H54 (cell line): Measurements from ENCODE around the gene CNGB1.
A peak's percentile ranks its signal among the peaks of the same experiment; 100 is the strongest.
"Not testable (repeated sequence)": the region's sequence is repeated elsewhere in the genome, so short reads cannot be mapped to it uniquely, and the experiment has no call there.

Experiments
- DNase-seq: peaks from one replicate; pipeline ENCODE4 v3.0.0; 2011; ENCODE audit warnings: low spot score, mixed read lengths; ENCODE audit not compliant: insufficient read length
- FAIRE-seq: peaks from 3 replicates; lab custom pipeline; 2011; peaks lifted over from hg19 to GRCh38; lab: Jason Lieb, UNC
- POLR2A ChIP-seq: IDR thresholded peaks from 2 replicates; pipeline ENCODE4 v1.6.1; 2011; ENCODE audit warnings: low read depth, mild to moderate bottlenecking, low read length

Gene CNGB1

GRCh38 chr16:57929250-57929649 lies 41.7 kb downstream of the CNGB1 start:
- FAIRE-seq (no peak), DNase-seq (no peak)

GRCh38 chr16:57926041-57926440 lies 44.9 kb downstream of the CNGB1 start:
- DNase-seq = no peak
- FAIRE-seq = no peak
- no peak for TF ChIP-seq POLR2A

More at GRCh38 chr16:57929250-57929649, 41.7 kb downstream of the CNGB1 start:
- TF ChIP-seq POLR2A = no peak

GRCh38 chr16:57925310-57925709 lies 45.6 kb downstream of the CNGB1 start:
- FAIRE-seq = no peak
- DNase-seq = no peak
- TF ChIP-seq POLR2A = no peak

DNA sequence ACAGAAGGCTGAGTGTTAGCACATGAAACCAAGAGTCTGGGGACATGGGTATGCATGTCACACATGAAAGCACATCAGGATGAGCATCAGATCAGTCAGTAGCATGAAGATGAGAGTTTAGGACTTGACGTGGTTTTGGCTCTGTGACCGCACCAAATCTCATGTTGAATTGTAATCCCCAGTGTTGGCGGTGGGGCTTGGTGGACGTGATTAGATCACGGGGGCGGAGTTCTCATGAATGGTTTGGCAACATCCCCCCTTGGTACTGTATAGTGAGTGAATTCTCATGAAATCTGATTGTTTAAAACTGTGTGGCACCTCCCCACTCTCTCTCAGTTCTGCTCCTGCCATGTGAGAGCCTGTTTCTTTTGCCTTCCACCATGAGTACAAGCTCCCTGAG lies 46.4 kb downstream of the CNGB1 start:
- no peak for DNase-seq
- TF ChIP-seq POLR2A = no peak

GRCh38 chr16:57923841-57924240 lies 47.1 kb downstream of the CNGB1 start:
- DNase-seq (no peak), FAIRE-seq (no peak)
- no peak for TF ChIP-seq POLR2A

More for the DNA sequence above, 46.4 kb downstream of the CNGB1 start:
- FAIRE-seq = no peak

DNA sequence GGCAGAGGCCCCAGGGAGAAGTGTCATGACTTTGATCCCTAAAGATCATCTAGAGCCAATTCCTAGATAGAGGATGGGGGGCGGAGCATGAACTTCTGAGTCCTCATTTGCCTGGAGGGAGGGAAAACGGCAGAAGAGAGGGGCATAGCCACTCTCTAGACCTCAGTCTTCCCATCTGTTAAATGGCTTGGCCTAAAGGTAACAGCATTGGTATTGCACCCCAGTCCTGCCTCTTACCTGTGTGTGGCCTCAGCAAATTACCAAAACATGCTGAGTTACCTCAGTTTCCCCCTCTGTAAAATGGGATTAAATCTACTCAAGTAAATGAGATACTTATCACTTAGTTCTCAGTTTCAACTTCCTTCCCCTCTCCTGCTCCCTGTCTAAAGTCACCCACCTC lies 47.5 kb downstream of the CNGB1 start:
- TF ChIP-seq POLR2A = no peak
- no peak for FAIRE-seq
- DNase-seq = no peak

DNA sequence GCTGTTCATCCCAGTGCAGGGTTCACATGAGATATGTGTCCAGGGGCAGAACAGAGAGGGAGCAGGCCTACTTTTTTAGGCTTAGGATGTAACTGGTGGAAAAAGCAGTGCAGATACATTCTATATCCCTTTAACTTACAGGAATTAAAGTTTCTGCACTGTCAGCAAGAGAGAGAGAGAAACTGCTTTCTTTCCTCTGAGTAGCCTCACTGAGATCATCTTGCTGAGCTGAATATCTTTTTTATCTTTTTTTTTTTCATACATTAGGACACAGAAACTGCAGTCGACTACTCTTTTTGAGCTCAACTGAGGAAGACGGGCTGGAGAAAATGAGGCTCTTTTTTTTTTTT lies 50.1 kb downstream of the CNGB1 start:
- FAIRE-seq (no peak), DNase-seq (no peak)
- no peak for TF ChIP-seq POLR2A

- TF ChIP-seq POLR2A = no peak
- no peak for FAIRE-seq
Observed at GRCh38 chr16:57920215-57920879, 50.6 kb downstream of the CNGB1 start.

GRCh38 chr16:57918994-57919393 lies 51.9 kb downstream of the CNGB1 start:
- no peak for TF ChIP-seq POLR2A
- FAIRE-seq (no peak), DNase-seq (no peak)

More at GRCh38 chr16:57920215-57920879, 50.6 kb downstream of the CNGB1 start:
- DNase-seq = no peak

DNA sequence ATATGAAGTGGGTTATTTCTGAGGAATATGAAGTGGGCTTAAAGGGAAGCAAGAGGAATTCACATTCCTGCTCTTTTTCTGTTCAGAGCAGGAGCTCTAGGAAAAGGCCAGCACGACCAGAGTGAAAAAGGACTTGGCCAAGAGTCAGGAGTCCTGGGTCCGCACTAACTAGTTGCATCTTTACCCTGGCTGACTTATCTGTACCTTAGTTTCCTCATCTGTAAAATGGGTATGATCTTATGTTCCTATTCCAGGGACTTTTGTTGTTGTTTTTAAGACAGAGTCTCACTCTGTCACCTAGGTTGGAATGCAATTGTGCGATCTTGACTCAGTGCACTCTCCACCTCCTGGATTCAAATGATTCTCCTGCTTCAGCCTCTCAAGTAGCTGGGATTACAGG lies 52.5 kb downstream of the CNGB1 start:
- no peak for TF ChIP-seq POLR2A
- FAIRE-seq (no peak), DNase-seq (no peak)

- not testable (repeated sequence) for DNase-seq, FAIRE-seq
Observed at GRCh38 chr16:57917929-57918328, 53.0 kb downstream of the CNGB1 start.

DNA sequence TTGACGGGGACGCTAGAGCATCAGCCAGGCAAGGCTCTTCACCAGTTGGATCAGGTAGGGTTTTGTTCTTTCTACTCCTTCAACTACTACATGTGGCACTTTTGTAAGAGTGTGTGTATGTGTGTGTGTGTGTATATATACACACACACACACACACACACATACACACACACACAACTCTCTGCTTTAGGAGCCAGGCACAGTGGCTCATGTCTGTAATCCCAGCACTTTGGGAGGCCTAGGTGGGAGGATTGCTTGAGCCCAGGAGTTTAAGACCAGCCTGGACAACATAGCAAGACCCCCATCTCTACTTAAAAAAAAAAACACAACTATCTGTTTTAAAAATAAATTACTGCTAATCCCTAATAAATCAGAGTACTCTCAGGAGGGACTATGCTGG lies 53.4 kb downstream of the CNGB1 start:
- FAIRE-seq, DNase-seq: not testable (repeated sequence)

GRCh38 chr16:57916735-57917438 lies 54.0 kb downstream of the CNGB1 start:
- no peak for TF ChIP-seq POLR2A
- no peak for FAIRE-seq
- DNase-seq = peak; percentile 58

GRCh38 chr16:57915811-57916488 lies 55.0 kb downstream of the CNGB1 start:
- TF ChIP-seq POLR2A = no peak
- FAIRE-seq (no peak), DNase-seq (no peak)
